T-helper 1 cell treated with Interleukin-12 subunit alpha and Interleukin-12 subunit beta and Interleukin-4 antibody, amounts not matched to agents 30 μg/mL and 1 μg/mL, for 36 hours (primary cell): ENCODE data around the gene TMEM272.
A peak's percentile ranks its signal among the peaks of the same experiment; 100 is the strongest.

Experiments
- H3K27ac Mint-ChIP-seq: one replicate; pipeline ENCODE4 v1.8.0; 2021; ENCODE audit warnings: mild to moderate bottlenecking, mixed read lengths
- H3K27me3 Mint-ChIP-seq: one replicate; pipeline ENCODE4 v1.8.0; 2021; ENCODE audit warnings: low read depth, mixed read lengths
- H3K36me3 Mint-ChIP-seq: one replicate; pipeline ENCODE4 v1.8.0; 2021; ENCODE audit warnings: low read depth, mixed read lengths
- H3K4me1 Mint-ChIP-seq: one replicate; pipeline ENCODE4 v1.8.0; 2021; ENCODE audit warnings: low read depth, mixed read lengths
- H3K4me3 Mint-ChIP-seq: one replicate; pipeline ENCODE4 v1.8.0; 2021; ENCODE audit warnings: mild to moderate bottlenecking, moderate library complexity, mixed read lengths
- H3K9me3 Mint-ChIP-seq: one replicate; pipeline ENCODE4 v1.8.0; 2021; ENCODE audit warnings: mixed read lengths

The TMEM272 gene

GRCh38 chr13:51811046-51811445, 33.9 kb downstream of the TMEM272 start:
- Mint-ChIP-seq H3K9me3 (no peaks in the 10 kb centered on the region), H3K27me3 (no peaks in the 10 kb centered on the region), H3K27ac (no peak overlapping the region), H3K36me3 (no peaks in the 10 kb centered on the region), H3K4me3 (no peak overlapping the region), H3K4me1 (peaks cover 16% of the 10 kb centered on the region)

GRCh38 chr13:51808811-51809210, 36.2 kb downstream of the TMEM272 start:
- no peaks in the 10 kb centered on the region for H3K27me3 Mint-ChIP-seq
- H3K36me3 Mint-ChIP-seq = no peaks in the 10 kb centered on the region
- no peak overlapping the region for H3K4me3 Mint-ChIP-seq
- H3K4me1 Mint-ChIP-seq = peaks cover 22% of the 10 kb centered on the region
- H3K27ac Mint-ChIP-seq = no peak overlapping the region
- no peaks in the 10 kb centered on the region for H3K9me3 Mint-ChIP-seq

- H3K27ac Mint-ChIP-seq = no peak overlapping the region
- no peak overlapping the region for H3K4me3 Mint-ChIP-seq
- H3K36me3 Mint-ChIP-seq = no peaks in the 10 kb centered on the region
- H3K4me1 Mint-ChIP-seq = peaks cover 34% of the 10 kb centered on the region
- no peaks in the 10 kb centered on the region for H3K9me3 Mint-ChIP-seq
- no peaks in the 10 kb centered on the region for H3K27me3 Mint-ChIP-seq
These were observed 37.9 kb downstream of the TMEM272 start for GRCh38 chr13:51807041-51807440.

DNA sequence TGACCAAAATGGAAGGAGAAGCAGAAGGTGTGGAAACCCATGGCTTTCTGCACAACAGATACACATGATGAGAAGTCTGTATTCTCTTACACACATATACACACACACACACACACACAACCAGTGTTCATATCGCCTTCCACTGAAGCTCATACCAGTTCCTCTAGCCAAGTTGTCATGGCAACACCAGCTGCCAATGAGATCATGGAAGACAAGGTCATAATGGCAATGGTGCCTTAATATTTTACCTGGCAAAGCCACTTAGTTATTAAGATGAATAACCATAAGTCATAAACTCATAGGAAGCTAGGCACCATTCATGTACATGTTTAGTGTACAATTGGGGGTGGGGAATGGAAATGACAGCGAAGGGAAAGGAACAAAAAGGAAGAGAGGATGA, 38.4 kb downstream of the TMEM272 start:
- Mint-ChIP-seq H3K36me3 (no peaks in the 10 kb centered on the region), H3K4me1 (peaks cover 33% of the 10 kb centered on the region), H3K4me3 (no peak overlapping the region), H3K27me3 (no peaks in the 10 kb centered on the region), H3K9me3 (no peaks in the 10 kb centered on the region), H3K27ac (no peak overlapping the region)

- Mint-ChIP-seq H3K27ac (no peak overlapping the region), H3K4me1 (peaks cover 31% of the 10 kb centered on the region), H3K27me3 (no peaks in the 10 kb centered on the region), H3K9me3 (no peaks in the 10 kb centered on the region), H3K36me3 (no peaks in the 10 kb centered on the region), H3K4me3 (no peak overlapping the region)
These were observed 39.1 kb downstream of the TMEM272 start for GRCh38 chr13:51805925-51806324.

- peaks cover 31% of the 10 kb centered on the region for H3K4me1 Mint-ChIP-seq
These were observed 39.7 kb downstream of the TMEM272 start for GRCh38 chr13:51805313-51805712.

GRCh38 chr13:51804295-51805172, 40.4 kb downstream of the TMEM272 start:
- Mint-ChIP-seq H3K27me3 (no peaks in the 10 kb centered on the region), H3K36me3 (no peaks in the 10 kb centered on the region), H3K4me1 (peaks cover 31% of the 10 kb centered on the region), H3K27ac (peak overlapping the region; percentile 94), H3K4me3 (peak overlapping the region; percentile 83), H3K9me3 (no peaks in the 10 kb centered on the region)

More at GRCh38 chr13:51805313-51805712, 39.7 kb downstream of the TMEM272 start:
- H3K9me3 Mint-ChIP-seq = no peaks in the 10 kb centered on the region
- H3K36me3 Mint-ChIP-seq = no peaks in the 10 kb centered on the region
- no peaks in the 10 kb centered on the region for H3K27me3 Mint-ChIP-seq
- H3K4me3 Mint-ChIP-seq = peak overlapping the region; percentile 83
- H3K27ac Mint-ChIP-seq = peak overlapping the region; percentile 34

- Mint-ChIP-seq H3K4me3 (peak within 1 kb of the TSS; percentile 88), H3K9me3 (no peaks in the 10 kb centered on the region), H3K4me1 (peaks cover 31% of the 10 kb centered on the region)
These were observed 41.3 kb downstream of the TMEM272 start, which contains the start of gene DHRS12 for GRCh38 chr13:51803422-51804294. TSS of gene DHRS12 (minus strand) at chr13:51804163. CDS start at chr13:51799659, 4,504 bp downstream.

GRCh38 chr13:51802631-51803418, 42.2 kb downstream of the TMEM272 start:
- peak overlapping the region; percentile 88 for H3K4me3 Mint-ChIP-seq
- H3K27ac Mint-ChIP-seq = peak overlapping the region; percentile 98
- no peaks in the 10 kb centered on the region for H3K9me3 Mint-ChIP-seq
- H3K27me3 Mint-ChIP-seq = peaks cover 3% of the 10 kb centered on the region
- peaks cover 32% of the 10 kb centered on the region for H3K4me1 Mint-ChIP-seq
- H3K36me3 Mint-ChIP-seq = no peaks in the 10 kb centered on the region

More at GRCh38 chr13:51803422-51804294, 41.3 kb downstream of the TMEM272 start, which contains the start of gene DHRS12:
- Mint-ChIP-seq H3K27ac (peak within 1 kb of the TSS; percentile 98), H3K36me3 (no peaks in the 10 kb centered on the region), H3K27me3 (peaks cover 2% of the 10 kb centered on the region)

- H3K27ac Mint-ChIP-seq = peak overlapping the region; percentile 98
- peaks cover 36% of the 10 kb centered on the region for H3K4me1 Mint-ChIP-seq
- no peak overlapping the region for H3K4me3 Mint-ChIP-seq
- peaks cover 3% of the 10 kb centered on the region for H3K27me3 Mint-ChIP-seq
- no peaks in the 10 kb centered on the region for H3K9me3 Mint-ChIP-seq
- no peaks in the 10 kb centered on the region for H3K36me3 Mint-ChIP-seq
These were observed 43.3 kb downstream of the TMEM272 start for GRCh38 chr13:51801631-51802099.

GRCh38 chr13:51800486-51800885, 44.5 kb downstream of the TMEM272 start:
- Mint-ChIP-seq H3K27me3 (peaks cover 3% of the 10 kb centered on the region), H3K9me3 (no peaks in the 10 kb centered on the region)

DNA sequence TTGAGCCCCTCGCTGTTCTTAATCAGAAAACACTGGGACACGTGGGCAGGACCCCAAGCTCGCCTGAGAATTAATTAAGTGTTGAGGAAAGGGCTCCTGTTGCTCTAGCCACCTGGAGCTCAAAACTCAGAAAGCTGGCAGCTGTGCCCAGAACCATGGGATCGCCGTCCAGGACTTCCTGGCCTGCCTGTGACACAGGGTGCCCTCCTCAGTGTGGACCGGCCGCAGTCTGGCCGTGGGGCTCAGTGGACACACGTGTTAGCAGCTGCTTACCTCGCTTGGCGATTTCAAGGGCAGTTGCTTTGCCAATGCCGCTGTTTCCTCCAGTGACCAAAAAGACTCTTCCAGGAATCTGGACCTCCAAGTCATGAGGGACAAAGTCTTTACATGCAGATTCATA, 45.7 kb downstream of the TMEM272 start:
- no peak overlapping the region for H3K4me3 Mint-ChIP-seq
- H3K9me3 Mint-ChIP-seq = no peaks in the 10 kb centered on the region
- H3K27ac Mint-ChIP-seq = no peak overlapping the region
- peaks cover 3% of the 10 kb centered on the region for H3K27me3 Mint-ChIP-seq
- H3K4me1 Mint-ChIP-seq = peaks cover 22% of the 10 kb centered on the region
- no peaks in the 10 kb centered on the region for H3K36me3 Mint-ChIP-seq

More at GRCh38 chr13:51800486-51800885, 44.5 kb downstream of the TMEM272 start:
- H3K36me3 Mint-ChIP-seq = no peaks in the 10 kb centered on the region
- peaks cover 34% of the 10 kb centered on the region for H3K4me1 Mint-ChIP-seq
- H3K27ac Mint-ChIP-seq = no peak overlapping the region
- H3K4me3 Mint-ChIP-seq = no peak overlapping the region

GRCh38 chr13:51797664-51798488, 47.1 kb downstream of the TMEM272 start:
- H3K4me3 Mint-ChIP-seq = no peak overlapping the region
- peaks cover 2% of the 10 kb centered on the region for H3K36me3 Mint-ChIP-seq
- H3K27me3 Mint-ChIP-seq = peaks cover 3% of the 10 kb centered on the region
- no peak overlapping the region for H3K27ac Mint-ChIP-seq
- H3K9me3 Mint-ChIP-seq = no peaks in the 10 kb centered on the region
- peaks cover 29% of the 10 kb centered on the region for H3K4me1 Mint-ChIP-seq
